ENCODE data around the gene LSM12. TPM values are rescaled to one million over a fixed set of nuclear protein-coding genes. Genes with fewer than 3 reads are reported as not detected.

Gene LSM12
- total RNA-seq, 1 donor from 2014 or later, result 55.4 TPM

DNA sequence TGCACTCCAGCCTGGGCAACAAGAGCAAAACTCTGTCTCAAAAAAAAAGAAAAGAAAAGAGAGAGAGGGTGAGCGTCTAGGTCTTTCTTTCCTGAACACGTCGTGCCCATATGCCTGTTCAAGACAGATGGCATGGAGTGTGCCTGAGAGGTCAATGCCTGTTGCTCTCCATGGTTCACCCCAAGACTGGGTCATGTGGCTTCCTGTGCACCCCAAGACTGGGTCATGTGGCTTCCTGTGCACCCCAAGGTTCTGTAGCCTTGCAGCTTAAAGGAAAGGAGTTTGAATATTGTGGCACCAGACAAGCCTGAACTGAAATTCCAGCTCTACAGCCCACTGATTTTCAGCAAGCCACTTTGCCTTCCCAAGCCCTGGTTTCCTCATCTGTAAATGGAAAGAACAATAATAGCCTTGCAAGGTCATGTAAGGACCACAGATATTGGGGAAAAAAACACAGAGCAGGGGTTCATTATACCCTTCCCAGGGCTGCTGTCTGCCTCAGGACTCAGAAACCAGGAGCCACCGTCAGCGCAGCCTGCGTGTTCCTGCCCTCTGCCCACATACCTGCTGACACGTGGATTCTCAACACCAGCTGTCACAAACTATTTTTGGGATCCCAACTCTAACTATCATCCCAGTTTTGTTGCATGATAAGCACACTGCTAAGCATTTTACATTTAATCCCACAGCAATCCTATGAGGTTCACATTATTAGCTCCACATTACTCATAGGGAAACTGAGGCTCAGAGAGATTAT, 80.1 kb downstream of the LSM12 start:
- peaks cover 2% of the 10 kb centered on the region for H3K4me1 Mint-ChIP-seq (ENCODE audit: low read depth)
- TF ChIP-seq, protein P1, sequence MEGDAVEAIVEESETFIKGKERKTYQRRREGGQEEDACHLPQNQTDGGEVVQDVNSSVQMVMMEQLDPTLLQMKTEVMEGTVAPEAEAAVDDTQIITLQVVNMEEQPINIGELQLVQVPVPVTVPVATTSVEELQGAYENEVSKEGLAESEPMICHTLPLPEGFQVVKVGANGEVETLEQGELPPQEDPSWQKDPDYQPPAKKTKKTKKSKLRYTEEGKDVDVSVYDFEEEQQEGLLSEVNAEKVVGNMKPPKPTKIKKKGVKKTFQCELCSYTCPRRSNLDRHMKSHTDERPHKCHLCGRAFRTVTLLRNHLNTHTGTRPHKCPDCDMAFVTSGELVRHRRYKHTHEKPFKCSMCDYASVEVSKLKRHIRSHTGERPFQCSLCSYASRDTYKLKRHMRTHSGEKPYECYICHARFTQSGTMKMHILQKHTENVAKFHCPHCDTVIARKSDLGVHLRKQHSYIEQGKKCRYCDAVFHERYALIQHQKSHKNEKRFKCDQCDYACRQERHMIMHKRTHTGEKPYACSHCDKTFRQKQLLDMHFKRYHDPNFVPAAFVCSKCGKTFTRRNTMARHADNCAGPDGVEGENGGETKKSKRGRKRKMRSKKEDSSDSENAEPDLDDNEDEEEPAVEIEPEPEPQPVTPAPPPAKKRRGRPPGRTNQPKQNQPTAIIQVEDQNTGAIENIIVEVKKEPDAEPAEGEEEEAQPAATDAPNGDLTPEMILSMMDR (IDR thresholded peaks at IDR 0.05; ENCODE audit: unreplicated experiment), result no peak
- peaks cover 66% of the 10 kb centered on the region for H3K27me3 Mint-ChIP-seq
- no peak overlapping the region for H3K27ac Mint-ChIP-seq
- H3K9me3 Mint-ChIP-seq (ENCODE audit: low read depth), result no peaks in the 10 kb centered on the region
- H3K4me3 Mint-ChIP-seq (ENCODE audit: low read depth), result no peak overlapping the region
- no peaks in the 10 kb centered on the region for H3K36me3 Mint-ChIP-seq (ENCODE audit: insufficient read depth)
- DNase-seq (ENCODE audit: low spot score, unreplicated experiment), result no peak

DNA sequence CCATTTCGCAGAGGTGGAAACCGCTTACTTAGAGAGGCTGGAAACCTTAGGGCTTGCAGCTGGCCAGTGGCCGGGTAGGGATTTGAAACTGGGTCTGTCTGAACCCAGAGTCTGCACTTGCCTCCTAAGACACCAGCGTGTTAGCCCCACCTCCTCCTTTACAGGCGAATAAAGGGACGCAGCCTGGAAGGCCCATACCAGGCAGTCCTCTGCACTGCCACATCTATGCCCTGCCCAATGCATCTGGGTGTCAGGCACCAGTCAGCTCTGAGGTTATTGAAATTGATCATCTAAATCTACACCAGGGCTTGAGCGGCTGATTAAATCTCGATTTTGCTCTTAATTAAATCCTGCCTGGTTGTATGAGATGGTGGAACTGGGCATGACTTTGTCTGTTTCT, 82.0 kb downstream of the LSM12 start:
- peaks cover 76% of the 10 kb centered on the region for H3K27me3 Mint-ChIP-seq
- TF ChIP-seq, protein P1 (IDR thresholded peaks at IDR 0.05; ENCODE audit: unreplicated experiment), result no peak
- no peaks in the 10 kb centered on the region for H3K9me3 Mint-ChIP-seq (ENCODE audit: low read depth)
- H3K4me1 Mint-ChIP-seq (ENCODE audit: low read depth), result peaks cover 2% of the 10 kb centered on the region
- peak overlapping the region; percentile 40 for H3K4me3 Mint-ChIP-seq (ENCODE audit: low read depth)
- H3K36me3 Mint-ChIP-seq (ENCODE audit: insufficient read depth), result no peaks in the 10 kb centered on the region
- no peak overlapping the region for H3K27ac Mint-ChIP-seq
- no peak for DNase-seq (ENCODE audit: low spot score, unreplicated experiment)

Other genes with a start within 250 kb of the LSM12 start
- gene MPP3, start 233.5 kb downstream of the LSM12 start, total RNA-seq, result 12.6 and 13.2 TPM in 2 replicates
- gene CD300LG, start 219.5 kb downstream of the LSM12 start, total RNA-seq, result not detected in 2 replicates
- 5.4 and 6.4 TPM in 2 replicates for gene MPP2, start 159.1 kb downstream of the LSM12 start, total RNA-seq
- gene PPY, start 124.2 kb downstream of the LSM12 start, total RNA-seq, result 0.78 TPM in 1 of 2 replicates, not detected in the other
- 0.84 and 1.1 TPM in 2 replicates for gene PYY, start 112.7 kb downstream of the LSM12 start, total RNA-seq
- gene NAGS, start 62.0 kb downstream of the LSM12 start, total RNA-seq, result 0.69 and 0.89 TPM in 2 replicates
- gene TMEM101, start 51.7 kb downstream of the LSM12 start, total RNA-seq, result 27.5 and 28.9 TPM in 2 replicates
- gene G6PC3, start 4.1 kb upstream of the LSM12 start, total RNA-seq, result 57.3 and 58.7 TPM in 2 replicates
- 39.0 and 41.3 TPM in 2 replicates for gene HDAC5, start 57.0 kb upstream of the LSM12 start, total RNA-seq
- 10.1 and 12.8 TPM in 2 replicates for gene HROB, start 75.3 kb upstream of the LSM12 start, total RNA-seq
- gene ASB16, start 104.0 kb upstream of the LSM12 start, total RNA-seq, result 0.49 and 0.89 TPM in 2 replicates
- 48.5 and 50.3 TPM in 2 replicates for gene TMUB2, start 120.3 kb upstream of the LSM12 start, total RNA-seq
- 117 and 135 TPM in 2 replicates for gene ATXN7L3, start 133.2 kb upstream of the LSM12 start, total RNA-seq
- gene UBTF, start 153.0 kb upstream of the LSM12 start, total RNA-seq, result 94.2 and 100 TPM in 2 replicates
- gene SLC4A1, start 201.5 kb upstream of the LSM12 start, total RNA-seq, result not detected in 2 replicates
- gene RUNDC3A, start 241.9 kb upstream of the LSM12 start, total RNA-seq, result 8.4 and 9.3 TPM in 2 replicates